Muscle of leg (tissue), 11 donors: ENCODE data around the gene KLHL10. TPM values are rescaled to one million over a fixed set of nuclear protein-coding genes. Genes with fewer than 3 reads are reported as not detected.
"Not testable (repeated sequence)": the region's sequence is repeated elsewhere in the genome, so short reads cannot be mapped to it uniquely, and the experiment has no call there.

Source experiments
- DNase-seq: peaks from one replicate; pipeline ENCODE4 v3.0.0; 2013
- H3K27ac ChIP-seq: one replicate; pipeline ENCODE4 v1.5.1; 2013; ENCODE audit warnings: mild to moderate bottlenecking, low read length, control low read depth
- H3K27me3 ChIP-seq: one replicate; pipeline ENCODE4 v1.6.1; 2013; ENCODE audit warnings: low read length; ENCODE audit not compliant: control insufficient read depth, insufficient read depth
- H3K36me3 ChIP-seq: one replicate; pipeline ENCODE4 v1.6.1; 2013; ENCODE audit warnings: low read length; ENCODE audit not compliant: control insufficient read depth, insufficient read depth
- H3K4me1 ChIP-seq: one replicate; pipeline ENCODE4 v1.6.1; 2013; ENCODE audit warnings: low read length; ENCODE audit not compliant: control insufficient read depth, insufficient read depth
- H3K4me3 ChIP-seq: one replicate; pipeline ENCODE4 v1.5.1; 2013; ENCODE audit warnings: low read length, control low read depth
- H3K9me3 ChIP-seq: replicated peaks from 2 replicates; pipeline ENCODE4 v1.6.1; 2013; ENCODE audit warnings: low read depth, low read length; ENCODE audit not compliant: control insufficient read depth
- WGBS: methylation state at CpG from one replicate; pipeline ENCODE4 v1.1.5; 2013; ENCODE audit warnings: missing lambda C conversion rate; ENCODE audit not compliant: insufficient coverage; 5-methylcytosine and 5-hydroxymethylcytosine counted together
- polyA plus RNA-seq, 8 donors: library from polyadenylated mRNA; unstranded; fragments of 120-200 nt; gene quantifications; one replicate each; pipeline versions ENCODE4 v1.2.1 to v1.2.3, GENCODE V29; 2013; ENCODE audit warnings: inconsistent platforms in 1 of 8, low replicate concordance in 1 of 8; ENCODE audit not compliant: insufficient read length in 8 of 8, insufficient read depth in 1 of 8
- total RNA-seq: library from RNA; stranded (reverse); fragments of 120-200 nt; gene quantifications from one replicate; pipeline ENCODE4 v1.2.4, GENCODE V29; 2013

The KLHL10 gene
- total and polyA plus RNA-seq, 9 donors: 0.08 to 0.51 (median 0.20) TPM; not detected in 1

GRCh38 chr17:41873559-41874292 is 36.1 kb downstream of the KLHL10 start:
- WGBS: 100% methylated on average over 2 of the region's 10 CpGs
- no peak for DNase-seq
- H3K9me3 ChIP-seq: no peaks in the 10 kb centered on the region
- H3K36me3 ChIP-seq: peaks cover 67% of the 10 kb centered on the region
- no peaks in the 10 kb centered on the region for H3K27me3 ChIP-seq
- H3K4me3 ChIP-seq: no peak overlapping the region
- no peaks in the 10 kb centered on the region for H3K4me1 ChIP-seq
- no peak overlapping the region for H3K27ac ChIP-seq

DNA sequence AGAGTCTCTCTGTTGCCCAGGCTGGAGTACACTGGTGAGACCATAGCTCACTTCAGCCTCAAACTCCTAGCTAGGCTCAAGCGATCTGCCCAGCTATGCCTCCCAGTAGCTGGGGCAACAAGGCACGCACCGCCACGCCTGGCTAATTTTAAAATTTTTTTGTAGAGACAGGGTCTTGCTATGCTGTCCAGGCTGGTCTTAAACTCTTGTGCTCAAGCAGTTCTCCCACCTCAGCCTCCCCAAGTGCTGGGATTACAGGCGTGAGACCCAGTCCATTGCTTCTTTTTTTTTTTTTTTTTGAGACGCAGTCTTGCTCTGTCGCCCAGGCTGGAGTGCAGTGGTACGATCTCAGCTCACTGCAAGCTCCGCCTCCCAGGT is 36.7 kb downstream of the KLHL10 start:
- WGBS: 90% methylated on average over 5 of the region's 9 CpGs
- H3K4me3 ChIP-seq, H3K27me3 ChIP-seq, H3K9me3 ChIP-seq, H3K4me1 ChIP-seq, DNase-seq, H3K27ac ChIP-seq: not testable (repeated sequence)
- H3K36me3 ChIP-seq: peaks cover 68% of the 10 kb centered on the region

DNA sequence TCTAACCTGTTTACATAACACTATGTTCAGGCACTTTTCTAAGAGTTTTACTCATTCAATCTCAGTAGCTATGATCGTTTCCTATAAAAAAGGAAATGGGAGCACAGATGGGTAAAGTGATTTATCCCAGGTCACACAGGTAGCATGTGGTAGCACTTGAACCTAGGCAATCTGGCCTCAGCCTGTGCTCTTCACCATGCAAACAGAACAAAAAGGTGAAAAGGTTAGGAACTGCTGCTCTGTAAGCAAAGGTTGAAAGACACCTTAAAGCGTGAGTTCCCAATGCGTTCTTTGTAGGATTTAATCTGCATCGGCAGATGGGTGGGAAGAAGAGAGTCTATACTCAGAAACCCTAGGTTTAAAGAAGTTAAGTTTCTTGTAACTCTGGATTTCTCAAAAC is 42.5 kb downstream of the KLHL10 start:
- no peak overlapping the region for H3K4me3 ChIP-seq
- WGBS: no CpG with 5 or more reads among the region's 4 CpGs
- no peaks in the 10 kb centered on the region for H3K27me3 ChIP-seq
- DNase-seq: no peak
- H3K4me1 ChIP-seq: no peaks in the 10 kb centered on the region
- peaks cover 69% of the 10 kb centered on the region for H3K36me3 ChIP-seq
- H3K9me3 ChIP-seq: no peaks in the 10 kb centered on the region
- H3K27ac ChIP-seq: no peak overlapping the region

GRCh38 chr17:41882756-41883155 is 45.1 kb downstream of the KLHL10 start:
- whole genome bisulfite sequencing: 94% methylated on average over 4 of the region's 6 CpGs
- no peaks in the 10 kb centered on the region for H3K4me1 ChIP-seq
- peaks cover 88% of the 10 kb centered on the region for H3K36me3 ChIP-seq
- H3K27me3 ChIP-seq: no peaks in the 10 kb centered on the region
- no peaks in the 10 kb centered on the region for H3K9me3 ChIP-seq
- no peak overlapping the region for H3K4me3 ChIP-seq
- no peak overlapping the region for H3K27ac ChIP-seq
- DNase-seq: no peak

DNA sequence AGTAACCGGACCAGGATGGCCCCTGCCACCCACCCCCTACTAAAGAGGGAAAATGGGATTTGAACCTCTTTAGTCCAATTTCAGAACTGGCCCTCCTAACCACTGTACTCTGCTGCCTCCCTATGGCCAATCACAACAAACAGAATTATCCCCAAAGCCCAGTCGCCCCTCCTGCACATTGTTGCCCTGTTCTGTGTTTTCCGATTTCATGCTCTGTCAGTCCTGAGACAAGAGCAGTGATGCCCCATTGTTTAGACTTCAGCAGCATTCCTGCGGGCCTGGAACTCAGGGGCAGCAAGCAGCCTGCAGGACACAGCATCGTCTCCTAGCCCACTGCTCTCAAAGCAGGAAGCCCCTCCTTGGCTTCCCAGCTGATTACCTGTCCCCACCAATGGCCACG is 48.1 kb downstream of the KLHL10 start:
- H3K27ac ChIP-seq: no peak overlapping the region
- H3K27me3 ChIP-seq: no peaks in the 10 kb centered on the region
- H3K36me3 ChIP-seq: peaks cover 84% of the 10 kb centered on the region
- WGBS: 84% methylated on average over 5 of the region's 6 CpGs
- H3K4me1 ChIP-seq: no peaks in the 10 kb centered on the region
- H3K4me3 ChIP-seq: no peak overlapping the region
- H3K9me3 ChIP-seq: no peaks in the 10 kb centered on the region
- DNase-seq: no peak

GRCh38 chr17:41888332-41888965 is 50.8 kb downstream of the KLHL10 start:
- Histone ChIP-seq H3K9me3 (no peaks in the 10 kb centered on the region), H3K4me1 (no peaks in the 10 kb centered on the region), H3K36me3 (peaks cover 91% of the 10 kb centered on the region), H3K27me3 (no peaks in the 10 kb centered on the region), H3K27ac (no peak overlapping the region), H3K4me3 (no peak overlapping the region)
- no CpG with 5 or more reads among the region's 6 CpGs for WGBS
- DNase-seq: no peak

- Histone ChIP-seq H3K9me3 (no peaks in the 10 kb centered on the region), H3K4me1 (peaks cover 17% of the 10 kb centered on the region), H3K4me3 (no peak overlapping the region), H3K27me3 (no peaks in the 10 kb centered on the region), H3K27ac (no peak overlapping the region), H3K36me3 (peaks cover 84% of the 10 kb centered on the region)
- WGBS: 89% methylated on average over 3 of the region's 7 CpGs
- no peak for DNase-seq
Measured at GRCh38 chr17:41891135-41892020, 53.8 kb downstream of the KLHL10 start.

DNA sequence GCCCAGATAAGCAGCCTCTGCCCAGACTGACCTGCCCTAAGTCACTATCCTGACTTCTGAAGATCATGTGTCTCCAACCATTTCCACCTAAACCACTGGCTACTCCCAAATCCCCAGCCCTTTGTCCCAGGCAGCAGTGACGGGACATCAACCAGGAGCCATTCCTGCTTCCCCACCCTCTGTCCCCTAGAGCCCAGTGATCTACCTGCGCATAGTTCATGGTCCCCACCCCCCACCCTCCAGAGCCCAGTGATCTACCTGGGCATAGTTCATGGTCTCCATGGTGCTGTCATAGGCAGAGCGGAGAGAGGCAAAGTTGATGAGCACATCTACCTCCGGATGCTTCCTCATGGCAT is 54.4 kb downstream of the KLHL10 start:
- Histone ChIP-seq H3K4me1 (peaks cover 18% of the 10 kb centered on the region), H3K36me3 (peaks cover 85% of the 10 kb centered on the region), H3K27me3 (no peaks in the 10 kb centered on the region), H3K27ac (no peak overlapping the region), H3K4me3 (no peak overlapping the region), H3K9me3 (no peaks in the 10 kb centered on the region)
- DNase-seq: no peak
- WGBS: 94% methylated on average over 2 of the region's 4 CpGs

DNA sequence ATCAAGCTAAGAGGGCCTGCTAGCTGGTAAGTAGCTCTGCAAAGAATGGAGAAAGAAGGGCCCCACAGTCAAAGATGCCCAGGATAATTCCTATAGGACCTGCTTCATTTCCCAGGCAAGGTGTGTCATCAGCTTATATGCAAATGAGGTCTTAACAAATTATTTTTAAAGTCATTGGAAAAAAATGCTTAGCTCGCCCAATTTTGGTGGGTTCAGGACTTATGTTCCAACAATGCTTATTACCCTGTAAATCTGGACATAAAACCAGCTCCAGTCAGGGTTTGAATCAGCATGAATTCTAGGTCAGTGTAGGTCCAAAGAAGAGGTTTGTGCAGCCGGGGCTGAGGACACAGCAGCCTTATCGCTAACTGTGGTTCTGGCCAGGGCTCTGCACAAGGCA is 55.8 kb downstream of the KLHL10 start:
- Histone ChIP-seq H3K4me3 (no peak overlapping the region), H3K9me3 (no peaks in the 10 kb centered on the region), H3K27ac (no peak overlapping the region), H3K27me3 (no peaks in the 10 kb centered on the region), H3K4me1 (peaks cover 18% of the 10 kb centered on the region), H3K36me3 (peaks cover 87% of the 10 kb centered on the region)
- 94% methylated on average over 2 of the region's 3 CpGs for WGBS
- DNase-seq: no peak

GRCh38 chr17:41894791-41895331 is 57.2 kb downstream of the KLHL10 start:
- DNase-seq: peak; percentile 32
- Histone ChIP-seq H3K36me3 (peaks cover 87% of the 10 kb centered on the region), H3K27ac (peak overlapping the region; percentile 53)

More at GRCh38 chr17:41894791-41895331, 57.2 kb downstream of the KLHL10 start:
- peaks cover 18% of the 10 kb centered on the region for H3K4me1 ChIP-seq
- 20% methylated on average over 2 of the region's 7 CpGs for WGBS
- H3K4me3 ChIP-seq: no peak overlapping the region
- H3K27me3 ChIP-seq: no peaks in the 10 kb centered on the region
- H3K9me3 ChIP-seq: no peaks in the 10 kb centered on the region
